ENCODE results near the gene DIS3L.
"Not testable (repeated sequence)": the region's sequence is repeated elsewhere in the genome, so short reads cannot be mapped to it uniquely, and the experiment has no call there.

Gene DIS3L

DNA sequence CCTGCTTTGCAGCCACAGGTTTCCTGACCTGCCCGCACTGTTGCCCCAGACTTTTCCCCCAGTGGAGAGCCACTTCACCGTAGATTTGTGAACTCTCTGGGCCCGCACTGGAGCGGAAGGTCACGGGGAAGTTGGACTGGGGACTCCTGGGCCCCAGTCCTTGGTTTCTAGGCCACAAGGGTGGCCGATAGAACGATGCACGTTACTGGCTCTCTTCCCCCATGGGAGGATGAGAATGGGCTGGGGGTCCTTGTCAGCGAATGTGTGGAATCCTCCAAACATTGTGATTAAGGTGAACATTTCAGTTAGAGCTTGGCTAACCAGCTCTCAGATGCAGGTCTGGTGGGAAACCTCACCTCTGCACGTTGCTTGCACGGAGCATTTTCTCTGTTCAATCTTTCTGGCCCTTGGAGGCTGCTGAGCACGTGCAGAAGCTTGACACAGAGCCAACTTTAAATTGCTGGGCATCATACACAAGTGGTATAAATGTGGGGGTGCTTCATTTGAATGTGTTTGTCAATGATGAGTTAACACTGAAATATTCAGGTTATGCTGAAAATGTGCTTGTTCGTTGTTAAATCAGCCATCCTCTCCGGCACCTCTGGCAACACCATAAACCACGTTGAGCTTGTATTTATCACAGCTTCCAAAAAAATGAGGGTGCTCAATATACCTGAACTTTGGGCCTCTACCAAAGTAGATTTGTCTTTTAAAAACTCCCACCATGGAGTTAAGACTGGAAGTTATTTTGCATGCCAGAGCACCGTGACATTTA, 976 bp downstream of the DIS3L start:
- ChIA-PET CTCF (interaction anchor here (0.6 to 0.7 kb wide), 2 partner anchors 127 to 271 kb away, joined by 3 read pairs; no protein-coding TSS in a partner anchor), POLR2A (ENCODE audit: low non-redundant PET) (no interaction called here)

DNA sequence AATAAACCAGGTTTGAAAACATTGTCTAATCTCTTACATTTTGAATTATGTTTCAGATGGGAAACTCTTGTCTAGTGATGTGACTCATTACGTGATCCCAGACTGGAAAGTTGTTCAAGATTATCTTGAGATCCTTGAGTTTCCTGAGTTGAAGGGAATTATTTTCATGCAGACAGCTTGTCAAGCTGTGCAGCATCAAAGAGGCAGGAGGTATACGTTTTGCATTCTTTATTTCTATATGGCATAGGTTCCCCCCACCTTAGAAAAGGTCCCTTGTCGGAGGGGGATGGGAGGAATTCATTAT, 1.5 kb downstream of the DIS3L start:
- TF ChIP-seq, protein P1, sequence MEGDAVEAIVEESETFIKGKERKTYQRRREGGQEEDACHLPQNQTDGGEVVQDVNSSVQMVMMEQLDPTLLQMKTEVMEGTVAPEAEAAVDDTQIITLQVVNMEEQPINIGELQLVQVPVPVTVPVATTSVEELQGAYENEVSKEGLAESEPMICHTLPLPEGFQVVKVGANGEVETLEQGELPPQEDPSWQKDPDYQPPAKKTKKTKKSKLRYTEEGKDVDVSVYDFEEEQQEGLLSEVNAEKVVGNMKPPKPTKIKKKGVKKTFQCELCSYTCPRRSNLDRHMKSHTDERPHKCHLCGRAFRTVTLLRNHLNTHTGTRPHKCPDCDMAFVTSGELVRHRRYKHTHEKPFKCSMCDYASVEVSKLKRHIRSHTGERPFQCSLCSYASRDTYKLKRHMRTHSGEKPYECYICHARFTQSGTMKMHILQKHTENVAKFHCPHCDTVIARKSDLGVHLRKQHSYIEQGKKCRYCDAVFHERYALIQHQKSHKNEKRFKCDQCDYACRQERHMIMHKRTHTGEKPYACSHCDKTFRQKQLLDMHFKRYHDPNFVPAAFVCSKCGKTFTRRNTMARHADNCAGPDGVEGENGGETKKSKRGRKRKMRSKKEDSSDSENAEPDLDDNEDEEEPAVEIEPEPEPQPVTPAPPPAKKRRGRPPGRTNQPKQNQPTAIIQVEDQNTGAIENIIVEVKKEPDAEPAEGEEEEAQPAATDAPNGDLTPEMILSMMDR (conservative IDR thresholded peaks at IDR 0.05; ENCODE audit: low read depth) = no peak
- ChIA-PET POLR2A (ENCODE audit: low non-redundant PET) (no interaction called here), CTCF (no interaction called here)
- no peak overlapping the region for H3K27ac ChIP-seq
- DNase-seq (ENCODE audit: low spot score) = peak; percentile 50

More for the DNA sequence above, 976 bp downstream of the DIS3L start:
- TF ChIP-seq, protein P1 (conservative IDR thresholded peaks at IDR 0.05; ENCODE audit: low read depth) = no peak
- H3K27ac ChIP-seq = peak overlapping the region; percentile 98
- DNase-seq (ENCODE audit: low spot score) = peak; percentile 91

DNA sequence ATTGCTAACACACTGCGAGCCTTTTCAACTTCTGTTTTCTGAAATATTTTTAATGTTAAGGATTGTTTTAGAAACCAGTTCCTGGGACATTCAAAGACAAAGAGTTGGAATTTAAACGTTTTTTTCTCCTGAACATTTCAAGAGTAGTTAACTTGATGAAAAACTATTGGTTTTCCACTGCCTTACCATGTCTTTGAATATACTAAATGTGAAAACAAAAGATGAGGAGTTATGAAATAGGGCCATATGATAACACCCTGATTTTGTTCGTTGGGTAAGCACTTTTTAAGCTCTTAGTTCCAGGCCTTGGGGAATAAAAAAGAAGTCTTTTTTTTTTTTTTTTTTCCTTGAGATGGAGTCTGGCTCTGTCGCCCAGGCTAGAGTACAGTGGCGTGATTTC, 2.8 kb downstream of the DIS3L start:
- ChIA-PET CTCF (interaction anchor here (0.6 to 1.2 kb wide), 4 partner anchors 14 to 852 kb away, joined by 3 to 6 read pairs (median 3); no protein-coding TSS in a partner anchor), POLR2A (ENCODE audit: low non-redundant PET) (no interaction called here)

DNA sequence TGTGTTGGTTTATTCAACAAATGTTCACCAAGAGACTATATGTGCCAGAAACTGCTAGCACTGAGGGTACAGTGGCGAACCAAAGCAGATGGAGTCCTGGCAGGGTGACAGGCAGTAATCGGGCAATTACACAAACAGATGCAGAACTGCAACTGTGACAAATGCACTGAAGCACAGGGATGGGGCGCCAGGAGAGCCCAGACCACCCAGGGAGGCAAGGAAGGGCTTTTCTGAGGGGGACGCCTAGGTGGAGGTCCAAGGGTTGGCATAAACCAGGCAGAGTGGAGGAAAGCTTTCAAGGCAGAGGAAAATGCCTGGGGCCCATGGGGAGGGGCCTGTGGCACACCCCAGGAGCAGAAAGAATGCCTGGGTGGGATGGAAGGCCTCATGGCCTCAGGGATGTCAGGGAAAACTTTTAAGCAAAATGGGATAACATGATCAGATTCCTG, 5.5 kb downstream of the DIS3L start:
- ChIA-PET POLR2A (ENCODE audit: low non-redundant PET) (no interaction called here), CTCF (interaction anchor here (0.6 to 0.9 kb wide), 2 partner anchors 13 to 128 kb away, joined by 3 to 4 read pairs; no protein-coding TSS in a partner anchor)
- peak overlapping the region; percentile 36 for H3K27ac ChIP-seq
- DNase-seq (ENCODE audit: low spot score) = peak; percentile 23
- TF ChIP-seq, protein P1 (conservative IDR thresholded peaks at IDR 0.05; ENCODE audit: low read depth) = no peak

More for the DNA sequence above, 2.8 kb downstream of the DIS3L start:
- TF ChIP-seq, protein P1 (conservative IDR thresholded peaks at IDR 0.05; ENCODE audit: low read depth) = no peak
- no peak overlapping the region for H3K27ac ChIP-seq
- DNase-seq (ENCODE audit: low spot score) = no peak

DNA sequence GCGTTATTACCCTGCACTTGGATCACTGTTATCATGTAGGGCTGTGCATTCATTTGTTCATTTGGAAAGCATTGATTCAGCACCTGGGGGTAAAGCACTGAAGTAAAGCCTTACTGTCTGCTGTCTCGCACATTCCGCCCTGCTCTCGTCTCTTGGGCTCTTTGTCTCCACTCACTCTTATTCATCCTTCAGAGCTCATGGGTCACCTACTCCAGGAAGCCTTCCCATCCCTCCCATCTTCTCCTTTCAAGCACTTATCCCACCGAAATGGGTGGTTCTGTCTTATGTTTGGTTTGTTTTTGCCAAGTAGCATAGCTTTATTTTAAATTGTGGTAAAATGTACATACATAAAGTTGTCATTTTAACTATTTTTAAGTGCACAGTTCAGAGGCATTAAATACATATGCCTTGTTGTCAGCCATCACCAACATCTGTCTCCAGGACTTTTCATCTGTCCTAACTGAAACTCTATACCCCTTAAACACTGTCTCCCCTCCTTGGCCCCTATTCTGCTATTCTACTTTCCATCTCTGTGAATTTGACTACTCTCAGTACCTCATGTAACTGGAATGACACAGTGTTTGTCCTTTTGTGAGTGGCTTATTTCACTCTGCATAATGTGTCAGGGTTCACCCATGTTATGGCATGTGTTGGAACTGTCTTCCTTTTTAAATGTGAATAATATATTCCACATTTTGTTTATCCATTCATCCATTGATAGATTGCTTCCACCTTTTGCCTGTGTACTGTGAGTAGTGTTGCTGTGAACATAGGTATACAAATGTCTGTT, 9.3 kb downstream of the DIS3L start:
- ChIA-PET POLR2A (ENCODE audit: low non-redundant PET) (no interaction called here), CTCF (no interaction called here)
- no peak for DNase-seq (ENCODE audit: low spot score)
- TF ChIP-seq, protein P1 (conservative IDR thresholded peaks at IDR 0.05; ENCODE audit: low read depth) = no peak
- no peak overlapping the region for H3K27ac ChIP-seq

DNA sequence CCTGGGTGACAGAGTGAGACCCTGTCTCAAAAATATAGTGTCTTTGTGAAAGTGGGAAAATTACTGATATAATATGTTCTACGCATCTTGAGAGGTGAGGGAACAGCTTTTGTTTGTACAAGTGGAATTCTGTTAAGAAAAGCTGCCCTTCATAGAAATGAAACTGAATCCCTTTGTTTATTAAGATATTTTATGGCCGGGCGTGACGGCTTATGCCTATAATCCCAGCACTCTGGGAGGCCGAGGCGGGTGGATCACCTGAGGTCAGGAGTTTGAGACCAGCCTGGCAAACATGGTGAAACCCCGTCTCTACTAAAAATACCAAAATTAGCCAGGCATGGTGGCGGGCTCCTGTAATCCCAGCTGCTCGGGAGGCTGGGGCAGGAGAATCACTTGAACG, 11.1 kb downstream of the DIS3L start:
- POLR2A ChIA-PET (ENCODE audit: low non-redundant PET); DNase-seq (ENCODE audit: low spot score); H3K27ac ChIP-seq: not testable (repeated sequence)
- CTCF ChIA-PET = interaction anchor here (0.6 to 0.7 kb wide), 2 partner anchors 17 to 20 kb away, joined by 3 to 4 read pairs; no protein-coding TSS in a partner anchor
